ENCODE measurements around the gene SARDH.

SARDH gene

DNA sequence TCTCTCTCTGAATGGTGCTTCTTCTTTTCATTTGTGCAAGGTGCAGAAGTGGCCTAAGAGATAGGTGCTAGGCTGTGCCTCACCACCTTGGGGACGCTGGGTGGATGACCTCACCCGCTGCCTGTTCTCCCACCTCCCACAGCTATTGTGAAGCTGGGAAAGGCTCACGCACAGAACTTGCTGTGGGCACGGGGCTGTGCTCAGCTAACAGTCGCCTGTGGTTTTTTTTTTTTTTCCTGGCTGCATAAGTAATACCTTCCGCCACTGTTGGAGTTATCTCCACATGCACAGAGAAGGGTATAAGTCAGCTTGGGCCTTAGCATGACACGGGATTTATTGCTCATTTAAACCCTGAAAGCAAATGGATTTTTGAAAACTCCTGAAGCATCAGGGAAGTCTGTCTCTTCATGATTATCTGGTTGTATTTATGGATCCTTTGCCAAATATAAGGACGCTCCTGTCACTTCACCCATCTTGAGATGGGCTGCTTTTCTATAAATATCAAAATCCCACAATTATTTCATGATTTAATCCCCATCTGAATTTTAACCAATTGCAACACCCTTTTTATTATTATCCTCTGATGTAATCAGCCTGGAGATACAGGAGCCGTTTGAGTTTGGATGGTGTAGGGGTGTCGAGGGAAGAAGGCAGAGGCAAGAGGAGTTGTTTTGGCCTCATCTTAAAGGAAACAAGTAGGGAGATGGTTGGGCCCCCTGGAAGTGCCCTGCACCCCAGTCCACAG, 93.0 kb downstream of the SARDH start:
- no peak for DNase-seq (ENCODE audit: low spot score)

DNA sequence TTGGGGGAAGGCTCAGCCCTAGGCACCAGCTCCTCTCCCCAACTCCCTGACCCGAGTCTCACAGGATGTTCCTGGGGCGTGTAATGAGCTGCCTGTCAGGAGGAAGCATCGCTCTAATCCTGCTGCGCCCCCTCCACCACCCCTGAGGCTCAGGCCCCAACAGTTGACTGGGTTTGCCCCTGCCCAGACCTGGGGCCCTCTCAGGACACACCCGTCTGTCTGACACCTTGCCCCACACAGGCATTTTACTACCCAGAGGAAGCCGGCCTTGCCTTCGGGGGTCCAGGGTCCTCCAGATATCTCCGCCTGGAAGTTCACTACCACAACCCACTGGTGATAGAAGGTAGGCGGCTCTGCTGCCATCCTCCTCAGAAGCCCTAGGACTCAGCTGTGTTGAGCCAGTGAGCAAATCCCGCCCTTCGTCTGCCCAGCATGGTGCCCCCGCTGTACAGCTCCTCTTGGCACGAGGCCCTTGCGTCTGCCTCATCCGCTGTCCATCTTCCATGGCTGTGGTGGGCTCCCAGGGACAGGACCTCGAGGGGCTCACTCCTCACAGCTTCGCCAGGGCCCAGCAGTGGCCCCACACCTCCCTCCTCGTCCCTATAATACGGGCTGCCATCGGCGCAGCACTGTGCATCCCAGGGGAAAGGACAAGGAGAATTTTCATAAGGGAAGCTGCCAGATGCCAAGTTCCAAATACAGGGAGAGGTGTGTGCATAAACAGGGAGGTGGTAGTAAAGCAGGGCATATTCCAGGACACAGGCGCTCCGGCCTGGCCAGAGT, 94.0 kb downstream of the SARDH start:
- DNase-seq (ENCODE audit: low spot score): no peak

DNA sequence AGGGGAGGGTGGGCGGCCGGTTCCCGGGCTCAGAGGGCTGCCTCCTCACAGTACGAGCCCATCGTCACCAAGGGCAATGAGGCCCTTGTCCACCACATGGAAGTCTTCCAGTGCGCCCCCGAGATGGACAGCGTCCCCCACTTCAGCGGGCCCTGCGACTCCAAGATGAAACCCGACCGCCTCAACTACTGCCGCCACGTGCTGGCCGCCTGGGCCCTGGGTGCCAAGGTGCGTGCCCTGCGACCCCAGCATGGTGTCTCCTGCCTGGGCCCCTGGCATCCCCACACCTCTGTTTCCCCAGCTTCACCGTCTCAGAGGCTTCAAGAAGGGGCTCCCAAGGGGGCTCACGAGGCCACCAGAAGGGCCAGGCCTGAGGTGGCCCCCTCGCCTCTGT, 94.8 kb downstream of the SARDH start:
- no peak for DNase-seq (ENCODE audit: low spot score)

DNA sequence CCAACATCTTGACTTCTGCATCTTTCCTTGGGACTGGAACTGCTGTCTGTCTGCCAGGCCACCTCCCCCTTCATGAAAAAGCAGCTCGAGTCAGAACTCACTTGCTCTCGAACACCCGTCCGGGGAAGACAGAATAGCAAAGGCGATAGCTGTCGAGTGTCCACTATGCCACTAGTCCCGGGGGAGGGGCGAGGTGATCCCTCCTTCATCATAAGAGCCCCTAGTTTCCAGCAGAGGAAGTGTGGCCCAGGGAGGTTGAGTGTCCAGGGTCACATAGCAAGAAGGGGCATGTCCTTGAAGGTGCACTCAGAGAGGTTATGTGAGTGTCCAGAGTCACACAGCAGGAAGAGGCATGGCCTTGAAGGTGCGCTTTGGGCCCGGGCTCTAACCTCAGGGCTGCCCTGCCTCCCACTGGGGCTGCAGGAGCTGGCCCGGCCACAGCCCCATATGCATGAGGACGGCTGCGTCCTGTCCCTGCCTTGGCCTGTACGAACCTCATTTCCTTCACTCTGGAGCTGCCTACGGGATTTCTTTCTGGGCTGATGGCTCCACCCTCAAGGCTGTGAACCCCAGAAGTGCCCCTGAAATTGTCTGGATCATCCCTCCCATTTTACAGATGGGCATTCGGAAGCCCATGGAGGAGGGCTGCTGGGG, 95.3 kb downstream of the SARDH start:
- no peak for DNase-seq (ENCODE audit: low spot score)

DNA sequence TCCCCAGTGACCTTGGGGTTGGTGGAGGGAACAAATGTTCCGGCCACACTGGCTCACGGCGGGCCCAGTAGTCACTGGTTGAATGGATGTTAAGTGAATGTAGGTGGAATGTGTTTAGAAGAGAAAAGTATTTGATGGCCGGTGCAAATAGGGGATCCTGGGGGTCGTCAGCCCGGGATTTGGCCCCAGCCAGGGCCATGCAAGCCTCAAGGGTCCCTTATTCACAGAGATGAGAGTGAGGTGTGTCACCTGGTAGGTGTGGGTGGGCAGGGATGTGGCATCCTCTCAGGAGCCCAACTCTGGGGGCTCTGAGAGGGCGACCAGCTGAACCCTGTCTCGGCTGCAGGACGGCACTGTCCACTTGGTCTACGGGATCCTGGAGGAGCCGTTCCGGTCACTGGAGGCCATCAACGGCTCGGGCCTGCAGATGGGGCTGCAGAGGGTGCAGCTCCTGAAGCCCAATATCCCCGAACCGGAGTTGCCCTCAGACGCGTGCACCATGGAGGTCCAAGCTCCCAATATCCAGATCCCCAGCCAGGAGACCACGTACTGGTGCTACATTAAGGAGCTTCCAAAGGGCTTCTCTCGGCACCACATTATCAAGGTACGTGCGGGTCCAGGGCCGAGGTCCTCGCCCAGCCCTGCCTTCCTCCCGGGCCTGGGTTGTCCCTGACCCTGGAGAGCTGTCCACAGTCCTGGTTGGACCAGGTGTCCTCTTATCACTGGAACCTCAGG, 96.1 kb downstream of the SARDH start:
- DNase-seq (ENCODE audit: low spot score): no peak

DNA sequence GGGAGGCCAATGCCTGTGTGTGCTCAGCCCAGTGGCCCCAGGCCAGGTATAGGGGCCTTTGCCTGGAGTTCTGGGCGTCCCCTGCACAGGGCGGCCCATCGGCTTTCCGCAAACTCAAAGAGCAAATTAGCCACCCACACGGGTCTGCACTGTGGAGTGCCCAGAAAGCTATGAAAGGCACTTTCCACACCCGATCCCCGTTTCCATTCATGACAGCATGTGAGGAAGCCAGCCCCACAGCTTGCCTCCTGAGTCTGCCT, 96.8 kb downstream of the SARDH start:
- no peak for DNase-seq (ENCODE audit: low spot score)

DNA sequence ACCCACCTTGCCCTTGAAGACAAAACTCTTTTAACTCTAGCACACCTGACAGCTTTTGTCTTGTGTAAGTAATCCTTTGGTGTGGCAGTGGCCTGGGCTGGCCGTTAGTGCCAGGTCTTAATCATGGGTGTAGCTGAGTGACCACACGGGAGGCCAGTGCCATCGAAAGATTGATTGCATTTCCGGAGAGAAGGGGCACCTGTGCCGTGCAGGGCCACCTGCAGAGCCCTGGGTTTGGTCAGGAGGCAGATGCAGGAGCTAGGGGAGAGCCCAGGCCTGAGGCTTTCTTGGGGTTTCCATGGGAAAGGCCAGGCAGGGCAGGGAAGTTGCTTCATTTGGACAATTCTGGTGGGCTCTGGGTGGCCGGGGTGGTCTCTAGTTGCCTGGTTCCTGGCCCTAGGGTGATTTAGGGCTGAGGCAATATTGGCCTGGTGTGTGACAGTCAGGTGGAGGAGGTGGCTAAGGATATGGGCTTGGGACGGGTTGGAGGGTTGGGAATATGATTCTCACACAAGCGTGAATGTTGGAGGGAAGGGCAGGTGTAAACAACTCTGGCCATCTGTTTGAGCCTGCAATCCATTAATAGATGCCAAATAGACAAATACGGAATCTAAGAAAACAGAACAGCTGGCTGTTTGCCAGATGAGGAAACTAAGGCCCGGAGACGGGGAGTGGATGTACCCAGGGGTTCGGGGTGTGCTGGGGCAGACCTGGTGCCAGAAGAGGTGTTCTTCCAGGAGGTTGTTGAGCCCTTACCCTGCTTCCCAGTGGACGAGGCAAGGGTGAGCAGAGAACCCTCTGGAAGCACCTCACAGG, 97.4 kb downstream of the SARDH start:
- no peak for DNase-seq (ENCODE audit: low spot score)

DNA sequence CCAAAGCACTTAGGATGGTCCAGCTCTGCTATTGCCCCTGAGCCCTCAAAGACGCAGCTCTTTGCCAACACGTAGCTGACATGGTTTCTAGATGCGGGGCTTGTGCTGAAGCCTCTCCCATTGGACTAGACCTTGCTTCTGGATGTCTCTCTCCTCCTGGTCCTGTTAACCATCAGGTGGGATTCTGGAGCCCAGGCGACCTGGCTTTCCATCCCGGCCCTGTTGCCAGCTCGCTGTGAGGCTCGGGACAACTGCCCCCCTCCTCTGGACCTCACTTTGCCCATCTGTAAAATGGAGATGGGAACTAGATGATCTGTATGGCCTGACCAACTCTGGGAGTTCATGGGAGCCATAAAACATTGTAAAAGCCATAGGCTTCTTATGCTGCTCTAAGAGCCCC, 98.0 kb downstream of the SARDH start:
- no peak for DNase-seq (ENCODE audit: low spot score)

DNA sequence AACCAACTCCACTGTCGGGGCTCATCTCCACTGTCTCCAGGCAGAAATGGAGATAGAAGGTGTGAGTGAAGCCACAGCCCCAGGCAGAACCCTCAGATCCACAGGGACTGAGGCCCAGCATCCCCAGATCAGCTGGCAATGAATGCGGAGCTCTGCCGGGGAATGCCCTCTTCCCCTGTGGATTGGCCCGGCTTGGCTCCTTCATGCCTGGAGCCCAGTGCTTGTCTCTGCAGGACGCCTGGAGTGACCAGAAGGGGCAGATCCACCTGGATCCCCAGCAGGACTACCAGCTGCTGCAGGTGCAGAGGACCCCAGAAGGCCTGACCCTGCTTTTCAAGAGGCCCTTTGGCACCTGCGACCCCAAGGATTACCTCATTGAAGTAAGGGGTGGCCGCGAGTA, 98.5 kb downstream of the SARDH start:
- no peak for DNase-seq (ENCODE audit: low spot score)

DNA sequence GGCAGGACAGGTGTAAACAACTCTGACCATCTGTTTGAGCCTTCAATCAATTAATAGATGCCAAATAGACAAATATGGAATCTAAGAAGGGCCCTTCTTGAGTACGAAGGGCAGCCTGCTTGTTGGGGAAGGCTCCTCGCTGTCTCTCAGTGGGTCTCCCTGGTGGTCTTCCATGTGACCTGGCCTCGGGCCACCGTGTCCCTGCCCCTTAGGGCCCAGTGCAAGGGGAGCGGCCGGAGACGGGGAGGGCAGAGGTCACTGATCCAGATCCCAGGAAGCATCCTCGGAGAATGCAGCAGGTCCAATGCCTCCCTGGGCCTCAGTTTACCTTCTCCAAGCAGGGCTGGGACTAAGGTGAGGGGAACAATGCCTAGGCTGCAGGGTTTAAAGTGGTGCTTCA, 99.4 kb downstream of the SARDH start:
- DNase-seq (ENCODE audit: low spot score): no peak

DNA sequence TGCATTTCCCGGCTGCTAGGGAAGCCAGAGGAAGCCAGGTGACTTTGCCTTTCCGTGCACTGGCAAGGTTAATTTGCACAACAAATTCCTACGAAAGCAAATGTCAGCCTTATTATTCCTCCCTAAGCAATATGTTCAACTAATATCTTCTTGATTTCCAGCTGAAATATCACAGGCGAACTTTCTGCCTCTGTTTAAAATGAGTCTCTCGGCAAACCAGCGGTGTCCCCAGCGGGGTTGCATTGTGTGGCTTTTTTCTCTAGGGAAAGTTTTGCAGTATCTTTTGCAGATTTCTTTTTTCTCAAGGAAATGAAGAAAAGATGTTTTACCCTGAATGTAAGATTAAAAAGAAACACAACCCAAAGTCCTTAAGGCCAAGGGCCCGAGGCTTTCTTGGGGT, 100.1 kb downstream of the SARDH start:
- DNase-seq (ENCODE audit: low spot score): no peak

DNA sequence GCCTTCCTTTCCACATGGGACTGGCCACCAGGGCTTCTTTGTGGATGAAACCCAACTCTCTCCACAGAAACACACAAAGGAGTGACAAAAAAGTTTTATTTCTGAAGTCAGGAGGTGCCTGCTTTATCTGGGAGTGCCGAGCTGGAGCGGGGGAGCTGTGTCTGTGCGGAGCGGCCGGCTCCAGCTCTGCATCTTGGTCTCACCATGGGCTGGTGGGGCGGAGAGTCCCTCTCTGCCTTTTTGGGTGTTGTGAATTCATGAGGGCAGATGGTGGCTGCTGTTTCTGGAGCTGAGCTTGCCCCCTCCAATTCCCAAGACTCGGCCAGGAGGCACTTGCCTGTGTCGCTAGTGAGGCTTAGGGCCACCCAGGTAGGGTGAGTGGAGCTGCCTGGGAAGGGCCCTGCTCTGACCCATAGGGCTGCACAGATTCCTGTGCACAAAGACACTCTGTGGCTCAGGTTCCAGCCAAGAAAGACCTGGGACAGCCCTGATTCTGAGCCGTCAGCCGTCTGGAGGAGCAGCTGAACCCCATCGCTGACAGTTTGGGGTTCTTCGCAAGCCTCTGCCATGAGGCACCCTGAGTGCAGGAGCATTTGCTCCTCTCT, 100.6 kb downstream of the SARDH start:
- no peak for DNase-seq (ENCODE audit: low spot score)

DNA sequence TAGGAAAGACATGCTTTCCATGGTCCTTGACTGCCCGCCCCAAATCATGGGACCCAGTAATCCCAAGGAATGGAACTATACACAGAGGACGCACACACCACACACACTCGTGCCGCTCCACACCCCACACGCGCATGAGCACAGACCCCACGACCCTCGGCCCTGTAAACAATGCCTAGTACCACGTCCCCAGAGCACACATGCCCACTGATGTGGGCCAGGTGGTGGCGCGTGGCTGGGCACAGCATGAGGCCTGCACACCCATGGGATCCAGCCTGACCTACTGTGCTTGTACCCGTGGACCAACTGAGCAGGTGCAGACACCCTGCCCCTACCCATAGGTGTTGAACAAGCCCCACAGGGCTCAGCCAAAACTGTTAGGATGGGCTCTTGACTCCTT, 101.2 kb downstream of the SARDH start:
- no peak for DNase-seq (ENCODE audit: low spot score)

DNA sequence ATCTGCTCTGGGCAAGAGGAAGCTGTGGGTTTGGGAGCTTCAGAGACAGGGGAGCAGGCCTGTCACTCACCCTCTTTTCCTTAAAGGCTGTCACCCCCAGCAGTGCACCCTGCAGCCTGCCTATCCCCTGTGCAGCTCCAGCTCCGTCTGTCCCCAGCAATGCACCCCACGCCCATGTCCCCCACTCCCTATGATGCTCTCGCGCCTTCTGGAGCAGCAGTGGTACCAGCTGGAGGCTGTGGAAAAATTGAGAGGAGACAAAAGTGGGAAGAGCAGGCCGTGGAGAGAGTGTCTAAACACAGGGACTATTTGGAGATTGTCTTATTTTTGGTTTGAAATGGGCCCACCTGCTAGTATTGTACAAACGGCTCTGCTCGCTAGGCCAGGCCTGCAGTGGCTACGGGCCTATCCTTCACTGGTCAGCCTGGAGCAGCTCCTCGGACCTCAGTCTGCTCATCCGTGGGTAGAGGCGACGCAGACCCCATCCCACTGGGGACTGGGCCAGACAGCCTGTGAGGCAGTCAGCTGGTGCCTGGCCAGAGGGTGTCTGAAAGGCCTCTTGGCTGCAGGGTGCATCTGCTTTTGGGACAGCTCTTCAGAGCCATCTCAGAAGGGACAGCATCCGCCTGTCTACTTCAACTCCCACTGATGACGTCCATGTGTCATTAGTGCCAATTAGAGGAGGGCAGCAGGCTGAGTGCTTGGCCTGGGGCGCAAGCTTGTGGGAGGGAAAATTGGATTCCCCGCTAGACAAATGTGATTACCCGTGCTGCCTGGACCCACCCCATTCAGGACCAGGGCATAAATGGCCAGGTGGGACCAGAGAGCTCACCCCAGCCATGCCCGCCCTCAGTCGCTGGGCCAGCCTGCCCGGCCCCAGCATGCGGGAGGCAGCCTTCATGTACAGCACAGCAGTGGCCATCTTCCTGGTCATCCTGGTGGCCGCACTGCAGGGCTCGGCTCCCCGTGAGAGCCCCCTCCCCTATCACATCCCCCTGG, 102.3 kb downstream of the SARDH start, which contains the start of gene DBH:
DBH (plus strand) TSS at position 831 of the 999 bp plus-strand sequence; CDS start at position 840, 9 bp downstream.
- no peak for DNase-seq (ENCODE audit: low spot score)

DNA sequence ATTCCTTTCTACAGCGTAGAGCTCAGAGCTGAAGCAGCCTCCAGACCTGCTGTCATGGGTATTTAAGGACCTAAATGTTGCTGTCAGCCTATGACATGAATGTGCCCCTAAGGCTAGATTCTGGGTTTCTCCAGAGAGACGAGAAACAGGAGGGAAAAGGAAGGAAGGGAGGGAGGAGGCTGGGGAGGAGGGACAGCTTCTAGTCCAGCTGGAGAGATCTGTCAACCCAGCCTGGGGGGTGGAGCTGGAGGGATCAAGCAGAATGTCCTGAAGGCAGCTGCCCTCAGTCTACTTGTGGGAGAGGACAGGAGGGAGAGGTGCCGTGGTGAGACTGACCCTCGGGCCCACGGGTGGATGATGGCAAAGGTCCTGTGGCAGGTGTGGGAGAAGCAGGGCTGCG, 103.1 kb downstream of the SARDH start:
- DNase-seq (ENCODE audit: low spot score): no peak

DNA sequence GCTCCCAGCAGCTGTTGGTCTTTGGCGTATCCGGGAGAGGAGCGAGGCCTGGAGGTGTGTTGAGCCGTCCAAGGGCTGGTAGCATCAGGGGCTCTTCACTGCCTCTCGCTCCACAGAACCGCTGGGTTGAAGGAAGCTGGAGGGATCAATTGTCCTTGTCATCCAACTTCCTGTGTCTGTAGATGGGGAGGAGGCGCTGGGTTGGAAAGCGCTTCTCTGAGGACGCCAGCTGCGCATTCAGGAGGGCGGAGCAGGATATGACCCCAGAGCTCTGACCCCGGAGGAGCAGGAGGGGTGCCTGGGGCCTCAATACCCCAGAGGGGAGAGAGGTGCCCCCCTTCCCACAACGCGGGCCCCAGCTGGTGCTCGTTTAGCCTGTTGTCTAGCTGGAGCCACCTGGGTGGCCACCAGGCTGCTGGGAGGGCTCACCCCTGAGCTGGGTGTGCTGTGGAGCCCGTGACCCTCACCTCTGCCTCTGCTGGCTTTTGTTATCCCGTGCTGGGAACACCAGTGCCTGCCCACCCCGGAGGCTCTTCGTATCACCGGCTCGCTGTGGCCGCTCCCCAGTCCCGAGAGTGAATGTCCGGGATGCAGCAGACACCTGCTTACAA, 104.0 kb downstream of the SARDH start:
- no peak for DNase-seq (ENCODE audit: low spot score)

DNA sequence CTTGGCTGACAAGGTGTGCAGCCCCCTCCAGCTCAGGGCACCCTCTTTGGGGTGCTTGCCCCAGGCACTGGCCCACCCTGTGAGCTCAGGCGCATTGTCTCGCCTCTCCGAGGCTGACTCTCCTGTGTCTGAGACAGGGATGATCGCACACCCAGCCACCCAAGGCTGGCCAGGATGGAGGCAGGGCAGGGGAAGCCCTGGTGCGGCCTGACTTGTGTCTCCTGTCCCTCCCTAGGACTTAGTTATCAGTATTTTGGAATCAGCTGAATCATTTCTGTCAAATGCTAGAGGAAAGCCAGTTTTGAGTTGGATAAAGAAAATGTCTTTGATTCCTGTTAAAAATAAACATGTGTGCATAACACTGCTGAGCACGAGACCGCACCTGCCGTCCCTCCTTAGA, 104.5 kb downstream of the SARDH start:
- DNase-seq (ENCODE audit: low spot score): no peak

DNA sequence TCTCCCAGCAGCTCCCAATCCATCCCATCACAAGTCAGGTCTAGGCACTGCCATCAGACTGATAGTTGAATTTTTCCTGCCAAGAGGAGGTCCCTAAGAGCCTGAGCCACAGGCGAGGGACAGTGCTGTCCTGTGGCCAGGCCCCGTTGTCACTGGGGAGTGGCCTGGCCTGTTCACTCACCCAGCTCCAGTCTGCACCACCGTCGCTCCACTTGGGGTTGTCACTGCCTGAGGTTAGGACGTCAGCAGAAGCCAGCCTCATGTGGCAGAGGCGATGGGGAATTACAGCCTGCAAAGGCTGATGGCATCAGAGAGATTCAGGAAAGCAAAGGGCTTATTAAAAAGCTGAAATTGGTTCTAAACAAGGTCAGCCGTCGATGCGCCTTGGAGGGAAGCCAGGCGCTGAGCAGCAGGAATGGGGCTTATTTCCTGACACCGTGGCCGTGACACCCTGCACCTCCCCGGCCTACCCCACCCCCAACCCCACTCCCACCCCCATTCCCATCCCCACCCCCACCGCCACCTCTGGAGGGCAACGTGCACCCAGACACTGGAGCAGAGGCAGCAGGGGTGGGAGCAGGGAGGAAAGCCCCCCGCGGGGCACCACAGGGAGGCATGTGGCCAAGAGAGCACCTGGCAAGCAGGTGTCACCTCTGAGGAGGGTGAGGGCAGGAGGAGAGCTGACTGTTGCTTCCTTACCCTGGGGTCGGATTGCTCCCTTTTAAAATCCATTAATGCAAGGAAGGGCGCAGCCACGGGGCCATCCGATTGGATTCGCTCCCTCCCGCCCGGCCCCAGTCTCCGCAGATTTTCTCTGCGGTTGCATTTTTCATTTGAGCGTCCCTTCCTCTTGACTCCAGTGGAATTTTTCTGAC, 105.1 kb downstream of the SARDH start:
- DNase-seq (ENCODE audit: low spot score): no peak

DNA sequence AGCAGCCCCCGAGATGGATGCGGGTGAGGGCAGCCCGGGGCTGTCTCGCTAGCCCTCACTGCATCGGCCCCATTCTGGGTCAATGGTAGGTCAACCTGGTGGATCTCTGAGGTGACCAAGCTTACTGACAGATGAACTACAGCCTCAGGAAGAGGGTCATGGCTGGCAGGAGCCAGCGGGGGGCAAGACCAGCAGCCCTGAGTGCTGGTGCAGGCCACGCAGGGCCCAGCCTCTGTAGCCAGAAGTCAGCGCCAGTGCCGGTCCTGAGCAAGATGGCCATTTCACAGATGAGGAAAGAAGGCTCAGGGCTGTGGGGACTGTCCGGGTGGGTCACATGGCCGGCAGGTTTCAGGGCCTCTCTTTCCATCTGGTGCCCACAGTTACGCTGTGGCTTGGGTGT, 107.0 kb downstream of the SARDH start:
- no peak for DNase-seq (ENCODE audit: low spot score)
